ENCODE data around the gene IFNL1.

GRCh38 chr19:39318071-39318470, 21.9 kb downstream of the IFNL1 start:
- TF ChIP-seq POLR2A (IDR thresholded peaks at IDR 0.05; ENCODE audit: low read depth, low read length) (no peak), POLR2AphosphoS5 (IDR thresholded peaks at IDR 0.05; ENCODE audit: low read depth, low read length) (no peak), POU2F2 (IDR thresholded peaks at IDR 0.05; ENCODE audit: low read depth, low read length) (no peak), SPI1 (IDR thresholded peaks at IDR 0.05; ENCODE audit: low read depth, low read length) (no peak), TAF1 (IDR thresholded peaks at IDR 0.05; ENCODE audit: low read depth, low read length) (no peak)

All from GM12891 (cell line).